Smooth muscle cell (in vitro differentiated cells): Measurements from ENCODE around the gene GATA5. TPM values are rescaled to one million over a fixed set of nuclear protein-coding genes. Genes with fewer than 3 reads are reported as not detected.

Source experiments
- DNase-seq: peaks from one replicate; lab custom pipeline; 2025; ENCODE audit not compliant: unreplicated experiment; lab: John Stamatoyannopoulos, UW
- H2AFZ ChIP-seq: fragments of 200-600 bp; sonication (generic); 2 replicates; pipeline ENCODE4 v1.6.0; 2016; ENCODE audit warnings: antibody characterized with exemption, low read depth, mild to moderate bottlenecking
- H3F3A ChIP-seq: fragments of 200-600 bp; sonication (generic); 2 replicates; pipeline ENCODE4 v1.6.0; 2017; ENCODE audit warnings: antibody characterized with exemption, low read depth
- H3K27ac ChIP-seq: fragments of 200-600 bp; sonication (generic); 2 replicates; pipeline ENCODE4 v1.5.1; 2016; ENCODE audit warnings: low read depth, mild to moderate bottlenecking
- H3K27me3 ChIP-seq: fragments of 200-600 bp; sonication (generic); 2 replicates; pipeline ENCODE4 v1.6.1; 2016; ENCODE audit warnings: low read depth, mild to moderate bottlenecking
- H3K36me3 ChIP-seq: fragments of 200-600 bp; sonication (generic); 2 replicates; pipeline ENCODE4 v1.5.1; 2016; ENCODE audit warnings: low read depth
- H3K4me1 ChIP-seq: fragments of 200-600 bp; sonication (generic); 2 replicates; pipeline ENCODE4 v1.5.1; 2016; ENCODE audit warnings: low read depth
- H3K4me2 ChIP-seq: fragments of 200-600 bp; sonication (generic); 2 replicates; pipeline ENCODE4 v1.6.0; 2016; ENCODE audit warnings: mild to moderate bottlenecking
- H3K4me3 ChIP-seq: fragments of 200-600 bp; sonication (generic); 2 replicates; pipeline ENCODE4 v1.5.1; 2016; ENCODE audit warnings: mild to moderate bottlenecking
- H3K79me2 ChIP-seq: fragments of 200-600 bp; sonication (generic); 2 replicates; pipeline ENCODE4 v1.6.0; 2016; ENCODE audit warnings: low read depth, mild to moderate bottlenecking
- H3K9ac ChIP-seq: fragments of 200-600 bp; sonication (generic); 2 replicates; pipeline ENCODE4 v1.6.0; 2016; ENCODE audit warnings: low read depth
- H3K9me3 ChIP-seq: fragments of 200-600 bp; sonication (generic); replicated peaks from 2 replicates; pipeline ENCODE4 v1.5.1; 2016; ENCODE audit warnings: low read depth
- H4K20me1 ChIP-seq: fragments of 200-600 bp; sonication (generic); 2 replicates; pipeline ENCODE4 v1.6.0; 2016; ENCODE audit warnings: low read depth
- WGBS: methylation state at CpG from one replicate; pipeline ENCODE4 v1.1.7; 2016; ENCODE audit warnings: low lambda C conversion rate; 5-methylcytosine and 5-hydroxymethylcytosine counted together
- polyA plus RNA-seq: library from polyadenylated mRNA; unstranded; fragments of >200 nt; fragmentation: Nextera tagmentation; extraction: Ambion mirVana; gene quantifications from 2 replicates; pipeline ENCODE4 v1.2.1, GENCODE V29; 2016
- total RNA-seq: library from RNA; depleted of rRNA; stranded (reverse); fragments of >200 nt; gene quantifications from 2 replicates; pipeline ENCODE4 v1.2.3, GENCODE V29; 2014
- TF ChIP-seq, protein P1 (sequence below): fragments of 200-600 bp; sonication (generic); IDR thresholded peaks from 2 replicates; pipeline ENCODE4 v1.5.1; 2017; ENCODE audit warnings: borderline replicate concordance, mild to moderate bottlenecking, antibody characterized with exemption; ENCODE audit not compliant: insufficient read depth, poor library complexity, severe bottlenecking

The GATA5 gene
- total and polyA plus RNA-seq, 2 experiments from 2014 or later, result 1.9 to 9.2 TPM

DNA sequence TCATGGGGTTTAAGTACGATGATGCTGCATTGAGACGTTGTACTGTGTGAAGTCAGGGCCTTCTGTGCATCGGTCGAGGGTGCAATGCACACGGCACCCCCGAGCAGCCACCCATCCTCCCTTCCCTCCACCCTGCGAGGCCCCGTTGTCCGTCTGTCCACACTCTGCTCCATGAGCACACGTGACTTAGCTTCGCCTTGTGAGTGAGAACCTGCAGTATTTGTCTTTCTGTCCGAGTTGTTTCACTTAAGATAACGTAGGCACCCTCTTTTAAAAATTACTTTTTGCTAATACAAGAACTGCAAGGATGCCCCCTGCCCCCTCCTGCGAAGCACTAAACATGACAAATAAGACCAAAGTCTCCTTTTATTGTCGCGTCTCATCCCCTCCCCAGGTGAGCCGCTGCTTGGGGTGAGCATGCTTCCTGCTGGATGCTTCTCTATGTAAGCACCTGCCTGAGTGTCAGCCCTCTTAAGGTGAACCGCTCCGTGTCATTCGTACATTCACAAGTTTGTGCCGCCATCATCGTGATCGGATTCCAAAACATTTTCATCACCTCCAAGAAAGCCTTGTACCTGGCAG lies 44.8 kb downstream of the GATA5 start:
- no peaks in the 10 kb centered on the region for H3F3A ChIP-seq
- peaks cover 3% of the 10 kb centered on the region for H3K4me1 ChIP-seq
- H3K9me3 ChIP-seq, result no peaks in the 10 kb centered on the region
- DNase-seq, result no peak
- H3K4me2 ChIP-seq, result no peak overlapping the region
- TF ChIP-seq, protein P1, sequence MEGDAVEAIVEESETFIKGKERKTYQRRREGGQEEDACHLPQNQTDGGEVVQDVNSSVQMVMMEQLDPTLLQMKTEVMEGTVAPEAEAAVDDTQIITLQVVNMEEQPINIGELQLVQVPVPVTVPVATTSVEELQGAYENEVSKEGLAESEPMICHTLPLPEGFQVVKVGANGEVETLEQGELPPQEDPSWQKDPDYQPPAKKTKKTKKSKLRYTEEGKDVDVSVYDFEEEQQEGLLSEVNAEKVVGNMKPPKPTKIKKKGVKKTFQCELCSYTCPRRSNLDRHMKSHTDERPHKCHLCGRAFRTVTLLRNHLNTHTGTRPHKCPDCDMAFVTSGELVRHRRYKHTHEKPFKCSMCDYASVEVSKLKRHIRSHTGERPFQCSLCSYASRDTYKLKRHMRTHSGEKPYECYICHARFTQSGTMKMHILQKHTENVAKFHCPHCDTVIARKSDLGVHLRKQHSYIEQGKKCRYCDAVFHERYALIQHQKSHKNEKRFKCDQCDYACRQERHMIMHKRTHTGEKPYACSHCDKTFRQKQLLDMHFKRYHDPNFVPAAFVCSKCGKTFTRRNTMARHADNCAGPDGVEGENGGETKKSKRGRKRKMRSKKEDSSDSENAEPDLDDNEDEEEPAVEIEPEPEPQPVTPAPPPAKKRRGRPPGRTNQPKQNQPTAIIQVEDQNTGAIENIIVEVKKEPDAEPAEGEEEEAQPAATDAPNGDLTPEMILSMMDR, result no peak
- no peak overlapping the region for H3K27ac ChIP-seq
- 86% methylated on average over 23 of the region's 23 CpGs for WGBS
- H3K9ac ChIP-seq, result no peak overlapping the region
- no peaks in the 10 kb centered on the region for H3K27me3 ChIP-seq
- no peaks in the 10 kb centered on the region for H3K79me2 ChIP-seq
- H3K4me3 ChIP-seq, result no peak overlapping the region
- no peaks in the 10 kb centered on the region for H3K36me3 ChIP-seq
- H2AFZ ChIP-seq, result no peak overlapping the region
- H4K20me1 ChIP-seq, result no peaks in the 10 kb centered on the region

DNA sequence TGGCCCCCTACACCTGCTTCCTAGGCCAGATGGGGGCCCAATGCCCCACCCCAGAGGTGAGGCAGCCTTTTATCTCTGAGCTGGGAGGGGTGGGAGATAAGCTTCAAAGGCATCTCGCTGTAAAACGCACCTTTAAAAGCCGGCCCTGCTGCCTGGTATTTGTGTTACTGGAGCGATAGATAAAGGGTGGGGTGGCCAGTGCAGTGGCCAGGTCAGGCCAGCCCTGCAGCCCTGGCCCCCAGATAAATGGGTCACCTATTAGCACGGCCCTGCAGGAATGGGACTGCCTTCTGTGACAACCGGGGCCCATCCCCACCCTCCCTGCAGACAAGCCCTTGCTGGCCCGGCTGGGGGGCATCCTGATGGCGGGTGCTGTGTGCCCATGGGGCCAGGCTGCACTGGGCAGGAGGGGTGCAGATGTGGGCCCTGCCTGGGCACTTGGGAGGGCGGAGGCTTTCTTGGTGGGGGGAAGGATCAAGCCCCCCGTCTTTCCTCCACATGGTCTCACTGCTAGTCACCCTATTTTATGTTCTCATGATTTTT lies 45.4 kb downstream of the GATA5 start:
- Histone ChIP-seq H3K79me2 (no peaks in the 10 kb centered on the region), H4K20me1 (no peaks in the 10 kb centered on the region), H3K27me3 (no peaks in the 10 kb centered on the region), H3K4me3 (no peak overlapping the region), H3K4me2 (no peak overlapping the region), H3K9ac (no peak overlapping the region), H3K36me3 (no peaks in the 10 kb centered on the region), H3F3A (no peaks in the 10 kb centered on the region), H3K27ac (no peak overlapping the region), H3K9me3 (no peaks in the 10 kb centered on the region), H2AFZ (no peak overlapping the region), H3K4me1 (peaks cover 3% of the 10 kb centered on the region)
- no peak for DNase-seq
- 79% methylated on average over 10 of the region's 10 CpGs for WGBS
- TF ChIP-seq, protein P1, result no peak

DNA sequence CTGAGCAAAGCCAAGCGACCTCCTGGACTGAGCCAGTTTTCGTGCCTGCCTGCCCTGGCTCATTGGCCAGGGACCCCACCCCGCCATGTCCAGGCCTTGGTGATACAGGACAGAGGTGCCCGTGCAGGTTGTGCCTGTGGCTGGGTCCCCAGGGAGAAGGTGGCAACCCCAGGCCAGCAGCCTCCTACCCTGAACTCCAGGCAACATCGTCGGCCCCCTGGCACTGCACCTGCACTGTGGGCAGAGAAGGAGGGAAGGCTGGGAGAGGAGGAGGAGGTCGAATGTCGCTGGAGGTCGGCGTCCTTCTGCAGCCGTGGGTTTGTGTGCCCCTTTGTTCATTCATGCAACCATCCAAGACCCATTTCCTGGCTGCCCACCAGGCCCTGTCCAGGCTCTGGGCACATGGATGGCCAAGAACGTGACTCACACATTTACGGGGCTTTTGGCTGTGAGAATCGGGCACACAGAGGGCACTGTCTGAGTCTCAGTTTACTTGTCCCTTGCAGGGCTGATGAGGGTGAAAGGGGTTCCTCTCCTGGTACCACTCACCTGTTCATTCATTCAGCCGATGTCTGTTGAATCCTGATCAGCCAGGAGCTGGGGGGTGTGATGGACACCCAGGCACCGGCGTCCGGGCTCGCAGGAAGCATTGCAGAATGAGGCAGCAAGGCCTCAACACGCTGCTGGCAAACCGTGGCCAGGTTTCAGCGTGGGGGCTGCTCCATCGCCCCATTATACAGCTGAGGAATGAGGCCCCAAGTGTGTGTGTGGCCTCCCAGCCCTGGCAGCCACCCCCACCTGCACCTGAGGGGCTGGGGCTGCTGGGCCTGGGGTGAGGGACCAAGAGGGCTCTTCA lies 46.1 kb downstream of the GATA5 start:
- Histone ChIP-seq H3K27ac (no peak overlapping the region), H2AFZ (no peak overlapping the region), H3K4me2 (no peak overlapping the region), H3K79me2 (no peaks in the 10 kb centered on the region), H3K4me3 (no peak overlapping the region), H3K36me3 (no peaks in the 10 kb centered on the region), H3F3A (no peaks in the 10 kb centered on the region), H4K20me1 (no peaks in the 10 kb centered on the region), H3K9ac (no peak overlapping the region), H3K27me3 (no peaks in the 10 kb centered on the region), H3K4me1 (peaks cover 3% of the 10 kb centered on the region), H3K9me3 (no peaks in the 10 kb centered on the region)
- TF ChIP-seq, protein P1, result no peak
- WGBS, result 90% methylated on average over 23 of the region's 23 CpGs
- DNase-seq, result no peak
